HFFc6 (cell line): ENCODE results near the gene EXOC4. TPM values are rescaled to one million over a fixed set of nuclear protein-coding genes. Genes with fewer than 3 reads are reported as not detected.

Experiments used
- DNase-seq: peaks from one replicate; pipeline ENCODE4 v3.0.0-alpha.2; 2018
- H3K27ac Mint-ChIP-seq: 2 replicates; pipeline ENCODE4 v1.8.0; 2020; ENCODE audit warnings: mild to moderate bottlenecking, mixed read lengths
- H3K27me3 Mint-ChIP-seq: 2 replicates; pipeline ENCODE4 v1.8.0; 2021; ENCODE audit warnings: mild to moderate bottlenecking, moderate library complexity, mixed read lengths; ENCODE audit not compliant: insufficient read depth
- H3K36me3 Mint-ChIP-seq: 2 replicates; pipeline ENCODE4 v1.8.0; 2021; ENCODE audit warnings: low read depth, mixed read lengths
- H3K4me1 Mint-ChIP-seq: 2 replicates; pipeline ENCODE4 v1.8.0; 2020; ENCODE audit warnings: low read depth, mixed read lengths
- H3K4me3 Mint-ChIP-seq: 2 replicates; pipeline ENCODE4 v1.8.0; 2020; ENCODE audit warnings: mild to moderate bottlenecking, moderate library complexity, mixed read lengths
- H3K9me3 Mint-ChIP-seq: 2 replicates; pipeline ENCODE4 v1.8.0; 2020; ENCODE audit warnings: mild to moderate bottlenecking, mixed read lengths
- CTCF ChIP-seq: fragments of 200-600 bp; sonication (generic); IDR thresholded peaks from 2 replicates; pipeline ENCODE4 v1.5.0; 2021; ENCODE audit warnings: antibody characterized with exemption, mild to moderate bottlenecking
- total RNA-seq, 6 experiments: library from RNA; stranded (reverse); fragmentation: NEBNext Ultra II Directional; extraction: Animal tissue kit (Norgen Biotek cat#: 25700); gene quantifications; 2 replicates in 1 of 6; 3 replicates in 5 of 6; pipeline ENCODE4 v1.2.3, GENCODE V29; 2021

The EXOC4 gene
- total RNA-seq, 6 experiments from 2014 or later: 57.6 to 67.6 (median 61.4) TPM

GRCh38 chr7:133682364-133683181 lies 429.7 kb downstream of the EXOC4 start:
- no peak for DNase-seq
- TF ChIP-seq CTCF: no peak
- Mint-ChIP-seq H3K9me3 (no peaks in the 10 kb centered on the region), H3K36me3 (peaks cover 9% of the 10 kb centered on the region; the same call in 1 of the 2 replicates), H3K4me1 (peaks cover 2% of the 10 kb centered on the region), H3K27ac (no peak overlapping the region), H3K4me3 (no peak overlapping the region), H3K27me3 (no peaks in the 10 kb centered on the region)

- no peaks in the 10 kb centered on the region for H3K27me3 Mint-ChIP-seq
- H3K4me1 Mint-ChIP-seq: peaks cover 3% of the 10 kb centered on the region
- H3K36me3 Mint-ChIP-seq: peaks cover 9% of the 10 kb centered on the region; the same call in 1 of the 2 replicates
- no peak overlapping the region for H3K27ac Mint-ChIP-seq
- H3K9me3 Mint-ChIP-seq: no peaks in the 10 kb centered on the region
- no peak for DNase-seq
- H3K4me3 Mint-ChIP-seq: no peak overlapping the region
- TF ChIP-seq CTCF: no peak
Measured at GRCh38 chr7:133683182-133683454, 430.2 kb downstream of the EXOC4 start.

GRCh38 chr7:133688483-133689239 lies 435.8 kb downstream of the EXOC4 start:
- H3K27me3 Mint-ChIP-seq: peaks cover 2% of the 10 kb centered on the region; the same call in 1 of the 2 replicates
- no peaks in the 10 kb centered on the region for H3K9me3 Mint-ChIP-seq
- peaks cover 9% of the 10 kb centered on the region; the same call in 1 of the 2 replicates for H3K36me3 Mint-ChIP-seq
- no peak overlapping the region for H3K4me3 Mint-ChIP-seq
- peak overlapping the region; percentile 70; the same call in 1 of the 2 replicates for H3K27ac Mint-ChIP-seq
- DNase-seq: peak; percentile 41
- TF ChIP-seq CTCF: no peak
- H3K4me1 Mint-ChIP-seq: peaks cover 22% of the 10 kb centered on the region

- Mint-ChIP-seq H3K27ac (no peak overlapping the region), H3K4me1 (peaks cover 22% of the 10 kb centered on the region), H3K36me3 (peaks cover 12% of the 10 kb centered on the region; the same call in 1 of the 2 replicates), H3K4me3 (no peak overlapping the region), H3K9me3 (no peaks in the 10 kb centered on the region), H3K27me3 (peaks cover 2% of the 10 kb centered on the region)
- DNase-seq: no peak
- no peak for TF ChIP-seq CTCF
Measured at GRCh38 chr7:133690740-133691139, 437.9 kb downstream of the EXOC4 start.

GRCh38 chr7:133691727-133692610 lies 439.1 kb downstream of the EXOC4 start:
- no peak overlapping the region for H3K4me3 Mint-ChIP-seq
- no peak for DNase-seq
- H3K27me3 Mint-ChIP-seq: peaks cover 2% of the 10 kb centered on the region
- peaks cover 4% of the 10 kb centered on the region; the same call in 1 of the 2 replicates for H3K36me3 Mint-ChIP-seq
- no peak for TF ChIP-seq CTCF
- H3K9me3 Mint-ChIP-seq: no peaks in the 10 kb centered on the region
- H3K4me1 Mint-ChIP-seq: peaks cover 22% of the 10 kb centered on the region
- no peak overlapping the region for H3K27ac Mint-ChIP-seq
